Stimulated activated CD8-positive, alpha-beta memory T cell treated with anti-CD3 and anti-CD28 coated beads, Interleukin-15, amount 100 ng/mL, for 48 hours (primary cell): Measurements from ENCODE around the gene DTD1.
A peak's percentile ranks its signal among the peaks of the same experiment; 100 is the strongest.

ENCODE experiments used
- DNase-seq, 2 donors: peaks; one replicate each; pipeline ENCODE4 v3.0.0-alpha.2; 2020; ENCODE audit warnings: low read depth in 2 of 2

DTD1 gene, protein sequence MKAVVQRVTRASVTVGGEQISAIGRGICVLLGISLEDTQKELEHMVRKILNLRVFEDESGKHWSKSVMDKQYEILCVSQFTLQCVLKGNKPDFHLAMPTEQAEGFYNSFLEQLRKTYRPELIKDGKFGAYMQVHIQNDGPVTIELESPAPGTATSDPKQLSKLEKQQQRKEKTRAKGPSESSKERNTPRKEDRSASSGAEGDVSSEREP

DNA sequence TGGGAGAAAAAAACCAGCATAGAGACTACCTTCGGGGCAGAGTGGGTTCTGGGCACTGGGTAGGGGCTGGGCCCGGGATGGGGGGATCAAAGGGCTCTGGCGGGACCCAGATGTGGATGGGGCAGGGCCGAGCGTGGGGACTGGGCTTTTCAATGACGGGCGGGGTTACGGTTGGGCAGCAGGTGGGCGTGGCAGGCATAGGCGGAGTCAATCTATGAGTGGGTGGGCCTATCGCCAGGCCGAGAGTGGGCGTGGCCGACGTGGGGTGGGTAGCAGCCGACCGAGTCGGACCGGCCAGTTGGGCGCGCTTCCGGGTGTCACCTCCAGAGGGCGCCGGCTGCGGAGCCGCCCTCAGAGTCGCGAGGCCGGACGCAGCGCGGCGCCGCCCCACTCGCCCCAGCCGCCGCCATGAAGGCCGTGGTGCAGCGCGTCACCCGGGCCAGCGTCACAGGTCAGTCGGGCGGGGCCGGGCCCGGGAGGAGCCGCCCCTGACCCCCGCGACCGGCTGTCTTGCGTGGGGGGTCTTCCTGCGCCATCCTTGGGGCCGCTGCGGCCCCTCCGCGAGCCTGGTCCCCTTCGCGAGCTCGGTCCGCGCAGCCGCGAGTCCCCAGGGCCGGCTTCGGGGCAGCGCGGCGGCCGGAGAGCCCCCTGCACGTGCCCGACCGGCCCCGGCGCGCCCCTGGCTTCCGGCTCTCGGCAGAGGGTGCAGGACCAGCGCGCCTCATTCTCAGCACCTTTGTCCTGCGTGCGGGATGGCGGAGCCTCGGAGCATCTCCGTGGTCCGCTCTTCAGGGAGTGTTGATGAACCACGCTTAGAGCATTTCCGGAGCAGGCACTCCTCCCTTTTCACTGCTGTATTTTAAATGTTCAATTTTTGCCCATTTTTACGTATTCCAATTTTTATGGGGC, at the start of gene DTD1:
DTD1 (plus strand) TSS at position 390 of the 909 bp plus-strand sequence; CDS start at position 409, 19 bp downstream.
- DNase-seq = peak; percentile 86 to 88

DNA sequence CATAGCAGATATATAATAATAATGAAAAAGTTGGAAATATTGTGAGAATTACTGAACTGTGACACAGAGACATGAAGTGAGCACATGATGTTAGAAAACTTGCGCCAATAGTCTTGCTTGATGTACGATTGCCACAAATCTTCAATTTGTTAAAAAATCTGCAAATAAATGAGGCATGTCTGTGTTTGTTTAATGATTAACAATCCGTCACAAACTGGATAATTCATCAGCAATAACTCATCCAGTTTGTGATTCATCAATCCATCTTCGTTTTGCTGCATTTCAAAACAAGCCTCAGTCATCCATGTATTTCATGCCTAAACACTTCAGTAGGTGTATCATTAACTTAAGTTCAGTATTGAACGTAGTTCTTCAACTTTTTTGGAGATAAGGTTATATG, 46.1 kb upstream of the DTD1 start:
- DNase-seq = no peak

DNA sequence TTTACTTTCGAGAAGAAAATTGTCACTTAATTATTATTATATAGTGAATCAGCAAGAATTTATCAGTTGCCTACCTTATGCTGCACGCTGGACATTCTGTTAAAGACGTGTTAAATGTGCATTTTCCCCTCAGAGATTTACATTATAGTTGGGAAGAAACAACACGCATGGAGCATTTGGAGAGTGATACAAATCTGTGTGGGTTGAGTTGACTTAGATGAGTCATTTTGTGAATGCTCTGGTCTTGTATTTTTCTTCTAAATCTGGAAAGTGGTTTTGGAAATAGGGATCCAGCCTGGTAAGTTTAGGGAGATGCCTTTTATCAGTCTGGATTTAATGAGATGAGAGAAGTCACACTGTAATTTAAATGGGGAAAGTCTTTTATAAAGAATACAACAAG, 44.6 kb upstream of the DTD1 start:
- DNase-seq = no peak

DNA sequence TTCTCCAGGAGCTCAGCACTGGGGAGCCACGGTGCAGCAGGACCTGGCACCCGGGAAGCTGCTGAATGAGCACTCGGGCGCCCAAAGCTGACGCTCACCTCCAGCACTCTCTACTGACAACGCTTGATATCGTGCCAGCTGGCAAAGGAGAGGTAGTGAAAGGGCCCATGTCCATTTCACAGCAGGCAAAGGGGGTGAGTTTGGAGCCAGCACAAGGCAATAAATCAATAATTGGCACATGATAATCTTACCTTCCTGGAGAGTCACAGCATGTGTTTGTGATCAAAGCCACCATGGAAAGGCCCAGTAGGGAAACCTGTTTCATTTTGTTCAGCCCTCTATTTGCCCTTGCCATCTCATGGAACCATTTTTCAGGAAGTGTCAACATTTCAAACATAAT, 43.9 kb upstream of the DTD1 start:
- DNase-seq = no peak

DNA sequence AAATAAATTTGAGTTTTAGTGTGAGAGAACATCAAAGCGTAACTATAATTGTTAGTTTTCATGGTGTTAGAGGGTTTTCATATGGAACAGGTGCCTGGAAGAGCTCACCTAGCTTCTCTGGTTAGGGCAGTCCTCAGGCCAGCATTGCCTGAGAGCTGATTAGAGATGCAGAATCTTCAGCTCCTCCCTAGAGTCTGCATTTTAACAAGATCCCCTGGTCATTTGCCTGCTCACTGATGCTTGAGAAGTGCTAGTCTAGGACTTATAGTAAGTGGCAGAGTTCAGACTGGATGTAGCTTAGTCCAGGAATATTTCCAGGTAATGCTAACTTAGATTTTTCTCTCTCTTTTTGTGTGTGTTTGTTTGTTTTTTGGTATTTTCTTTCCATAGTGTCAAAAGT, 42.3 kb upstream of the DTD1 start:
- no peak for DNase-seq

DNA sequence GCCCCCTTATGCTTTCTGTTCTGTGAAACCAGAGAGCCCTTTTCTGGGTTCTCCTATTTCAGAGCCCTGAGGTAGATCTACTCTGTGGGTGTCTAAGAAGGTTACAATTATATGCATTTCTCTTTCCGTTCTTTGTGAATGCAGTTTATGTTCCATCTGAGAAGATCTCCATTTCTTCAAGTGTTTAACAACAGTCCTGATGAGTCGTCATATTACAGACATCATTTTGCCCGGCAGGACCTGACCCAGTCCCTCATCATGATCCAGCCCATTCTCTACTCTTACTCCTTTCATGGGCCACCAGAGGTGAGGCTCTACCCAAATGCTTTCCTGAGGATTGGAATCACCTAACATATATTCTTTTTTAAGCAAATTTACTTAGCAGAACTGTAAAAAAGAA, 39.4 kb upstream of the DTD1 start:
- DNase-seq = no peak

DNA sequence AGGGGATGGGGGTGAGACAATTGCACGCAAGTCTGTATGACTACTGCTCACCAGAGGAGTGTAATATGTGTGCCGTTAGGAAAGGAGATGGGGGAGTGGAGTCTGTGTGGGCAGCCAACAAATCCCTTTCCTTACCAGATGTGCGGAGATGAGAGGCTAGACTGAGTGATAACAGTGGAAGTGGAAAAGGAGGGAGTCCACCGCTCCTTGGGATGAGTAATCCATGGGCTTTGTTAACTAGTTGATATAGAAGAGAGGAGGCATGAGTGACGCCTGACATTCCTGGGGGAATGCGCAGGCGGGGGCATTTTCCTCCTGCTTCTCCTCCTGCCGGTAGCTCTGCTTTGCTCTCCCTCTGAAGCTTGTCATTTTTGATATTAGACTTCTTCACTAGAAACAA, 34.1 kb upstream of the DTD1 start:
- no peak for DNase-seq

DNA sequence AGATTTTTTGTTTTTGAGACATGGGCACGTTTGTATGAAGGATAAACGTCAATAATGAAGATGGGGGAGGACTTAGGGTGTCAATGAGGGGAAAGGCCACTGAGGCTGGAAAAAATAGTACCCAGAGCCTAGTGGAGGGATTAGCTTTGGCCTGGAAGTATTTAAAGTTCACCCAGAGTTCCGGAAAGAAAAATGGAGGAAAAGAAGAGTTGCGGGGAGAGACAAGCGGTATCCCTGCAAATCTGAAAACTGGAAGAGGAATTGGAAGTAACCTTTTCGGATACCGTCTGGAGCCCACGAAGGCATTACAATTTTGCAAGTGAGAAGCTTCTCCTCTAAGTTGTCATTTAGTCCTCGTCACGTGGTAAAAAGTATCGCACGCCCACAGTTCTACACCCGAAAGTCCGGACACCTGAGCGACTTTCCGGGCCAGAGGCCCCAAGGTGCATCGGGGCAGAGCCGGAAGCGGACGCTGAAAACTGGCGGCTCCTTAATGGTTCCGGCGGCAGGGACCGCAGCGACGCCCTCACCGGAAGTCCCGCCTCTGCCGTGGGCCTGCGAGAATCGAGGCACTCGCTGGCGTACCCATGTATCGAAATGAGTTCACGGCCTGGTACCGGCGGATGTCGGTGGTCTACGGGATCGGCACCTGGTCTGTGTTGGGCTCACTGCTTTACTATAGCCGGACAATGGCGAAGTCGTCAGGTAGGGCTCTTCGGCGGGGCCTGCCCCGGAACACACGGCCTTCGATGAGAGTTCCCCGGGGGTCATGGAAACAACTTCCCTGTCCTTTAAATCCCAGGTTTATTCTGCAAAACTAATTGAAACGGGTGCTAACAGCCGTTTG, 20.7 kb upstream of the DTD1 start, which contains the start of gene SMIM26:
SMIM26 (plus strand) TSS at position 541 of the 847 bp plus-strand sequence; CDS start at position 588, 47 bp downstream.
- peak; percentile 91 to 93 for DNase-seq

DNA sequence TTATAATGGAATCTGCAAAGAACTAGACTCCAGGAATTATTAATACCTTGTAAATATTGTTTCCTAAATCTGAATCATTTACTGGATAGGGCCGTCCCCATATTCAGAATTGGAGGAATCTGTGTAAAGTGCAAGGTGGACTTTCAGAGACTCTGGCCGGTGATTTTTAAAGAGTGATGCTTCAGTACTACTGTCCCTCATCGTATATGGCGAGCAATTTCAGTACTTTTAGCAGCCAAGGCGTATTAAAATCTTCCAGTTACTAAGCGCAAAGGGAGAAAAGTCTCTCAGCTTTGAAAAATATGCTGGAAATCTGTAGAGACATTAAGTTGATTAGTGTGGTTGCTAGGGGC, 20.1 kb upstream of the DTD1 start:
- no peak for DNase-seq

DNA sequence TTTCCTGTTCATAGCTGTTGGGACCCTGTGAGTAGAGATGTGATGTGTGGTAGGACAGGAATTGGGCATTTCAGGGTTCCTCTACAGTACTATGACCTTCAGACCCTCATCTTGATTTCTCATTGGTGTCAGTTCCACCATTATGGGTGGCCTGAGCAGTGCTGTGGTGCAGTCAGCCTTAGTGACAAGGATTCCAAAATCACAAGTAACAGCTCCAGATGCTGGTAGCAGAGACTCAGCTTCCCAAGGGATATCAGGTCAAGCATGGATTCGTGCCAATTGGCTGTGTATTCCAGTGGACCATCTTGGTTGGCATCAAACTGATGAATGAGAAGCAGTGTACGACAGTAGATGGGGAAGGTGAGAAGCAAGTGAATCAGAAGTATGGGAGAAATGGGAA, 16.8 kb upstream of the DTD1 start:
- DNase-seq = no peak

DNA sequence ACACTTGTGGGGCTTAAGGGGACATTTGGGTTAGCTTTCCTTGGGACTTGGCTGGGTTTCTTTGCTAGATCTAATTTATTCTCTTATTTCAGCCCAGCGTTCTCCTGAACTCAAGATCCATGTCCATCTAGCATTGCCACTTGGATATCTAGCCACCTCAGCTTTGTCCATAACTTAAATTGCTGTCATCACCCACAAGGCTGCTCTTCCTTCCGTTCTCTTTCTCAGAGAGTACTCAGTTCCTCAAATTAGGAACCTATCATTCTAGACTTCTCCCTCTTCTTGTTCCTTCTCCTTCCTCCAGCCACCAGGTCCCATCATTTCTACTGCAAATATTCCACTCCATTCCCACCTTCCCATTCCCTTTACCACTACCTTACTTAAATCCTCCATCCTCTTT, 16.3 kb upstream of the DTD1 start:
- DNase-seq = no peak

DNA sequence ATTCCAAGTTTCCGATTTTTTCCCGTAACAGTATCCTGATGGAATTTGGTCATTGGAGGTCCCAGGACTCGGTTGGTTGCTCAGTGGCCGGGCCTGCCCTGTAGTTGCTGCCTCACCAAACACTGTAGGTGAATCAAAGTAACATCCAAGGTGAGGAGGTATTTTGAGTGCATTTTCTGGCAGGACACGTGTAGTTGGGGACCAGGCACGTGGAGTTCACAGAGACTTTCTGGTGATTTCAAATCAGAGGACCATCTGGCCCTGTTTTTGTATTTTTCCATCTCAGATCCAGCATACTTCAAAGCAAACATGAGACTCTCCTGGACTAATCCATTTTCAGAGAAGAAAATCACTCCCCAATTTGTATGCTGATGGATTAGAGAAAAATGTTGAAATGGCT, 9.9 kb upstream of the DTD1 start:
- no peak for DNase-seq

DNA sequence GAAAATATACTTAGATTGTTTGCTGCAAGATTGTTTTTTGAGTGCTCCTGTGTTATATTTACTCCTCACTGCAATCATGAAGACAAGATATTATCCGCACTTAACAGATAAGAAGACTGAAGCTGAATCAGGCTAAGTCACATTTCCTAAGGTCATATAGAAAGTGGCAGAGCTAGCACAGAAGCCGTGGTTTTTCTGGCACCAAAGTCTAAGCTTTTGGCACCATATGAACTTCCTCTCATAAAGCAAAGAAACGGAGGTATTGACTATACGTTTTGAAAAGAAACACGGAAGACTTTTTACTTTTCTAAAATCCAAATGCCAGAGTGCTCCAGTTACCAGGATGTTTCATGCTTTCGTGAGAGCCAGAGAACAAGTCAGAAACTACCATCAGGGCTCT, 9.3 kb upstream of the DTD1 start:
- no peak for DNase-seq

DNA sequence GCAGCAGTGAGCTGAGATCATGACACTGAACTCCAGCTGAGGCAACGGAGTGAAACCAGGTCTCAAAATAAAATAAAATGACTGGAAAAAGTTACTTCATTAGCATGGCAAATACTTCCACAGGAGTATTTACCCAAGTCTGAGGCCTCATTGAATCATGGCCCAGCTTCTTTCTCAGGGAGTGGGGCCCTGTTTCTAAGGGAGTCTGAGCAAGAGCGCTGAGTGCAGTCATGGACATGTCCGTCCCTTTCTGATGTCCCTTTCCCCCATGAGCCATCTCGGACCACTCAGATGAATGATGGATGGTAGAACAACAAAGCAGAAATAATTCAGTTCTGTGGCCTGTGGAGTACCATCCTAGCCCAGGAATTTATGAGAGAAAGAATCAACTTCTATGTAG, 7.8 kb upstream of the DTD1 start:
- DNase-seq = no peak

DNA sequence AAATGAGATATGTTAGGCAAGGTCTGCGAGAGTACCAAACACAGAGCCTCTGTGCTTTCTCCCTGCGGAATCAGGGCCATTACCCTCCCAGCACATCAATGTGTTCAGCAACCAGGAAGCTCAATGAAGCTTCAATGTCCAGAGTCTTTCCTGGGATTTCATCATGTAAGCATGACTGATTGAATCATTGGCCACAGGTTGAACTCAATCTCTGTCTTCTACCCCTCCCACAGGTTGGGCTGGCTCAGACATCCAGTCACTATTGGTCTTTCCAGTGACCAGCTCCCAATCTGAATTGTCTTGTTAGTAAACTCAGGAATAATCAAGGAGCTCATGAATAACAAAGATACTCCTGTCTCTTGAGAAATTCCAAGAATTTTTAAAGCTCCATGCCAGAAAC, 2.7 kb upstream of the DTD1 start:
- no peak for DNase-seq

DNA sequence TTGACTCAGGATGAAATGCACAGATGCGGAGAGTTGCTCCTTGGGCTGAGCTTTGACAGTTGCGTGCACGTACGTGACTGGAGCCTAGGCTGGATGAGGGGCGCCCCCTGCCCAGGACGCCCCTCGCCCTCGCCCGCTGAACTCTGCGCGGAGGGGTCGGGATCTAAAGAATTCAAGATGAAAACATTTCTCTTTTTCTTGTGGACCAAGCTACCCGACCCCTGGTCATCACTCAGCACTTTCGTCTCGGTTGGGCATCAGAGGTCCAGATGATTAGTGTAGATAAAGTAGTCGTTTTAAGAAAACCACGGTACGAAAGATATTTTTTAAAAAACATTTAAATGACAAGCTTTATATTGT, 700 bp downstream of the DTD1 start:
- DNase-seq = no peak

DNA sequence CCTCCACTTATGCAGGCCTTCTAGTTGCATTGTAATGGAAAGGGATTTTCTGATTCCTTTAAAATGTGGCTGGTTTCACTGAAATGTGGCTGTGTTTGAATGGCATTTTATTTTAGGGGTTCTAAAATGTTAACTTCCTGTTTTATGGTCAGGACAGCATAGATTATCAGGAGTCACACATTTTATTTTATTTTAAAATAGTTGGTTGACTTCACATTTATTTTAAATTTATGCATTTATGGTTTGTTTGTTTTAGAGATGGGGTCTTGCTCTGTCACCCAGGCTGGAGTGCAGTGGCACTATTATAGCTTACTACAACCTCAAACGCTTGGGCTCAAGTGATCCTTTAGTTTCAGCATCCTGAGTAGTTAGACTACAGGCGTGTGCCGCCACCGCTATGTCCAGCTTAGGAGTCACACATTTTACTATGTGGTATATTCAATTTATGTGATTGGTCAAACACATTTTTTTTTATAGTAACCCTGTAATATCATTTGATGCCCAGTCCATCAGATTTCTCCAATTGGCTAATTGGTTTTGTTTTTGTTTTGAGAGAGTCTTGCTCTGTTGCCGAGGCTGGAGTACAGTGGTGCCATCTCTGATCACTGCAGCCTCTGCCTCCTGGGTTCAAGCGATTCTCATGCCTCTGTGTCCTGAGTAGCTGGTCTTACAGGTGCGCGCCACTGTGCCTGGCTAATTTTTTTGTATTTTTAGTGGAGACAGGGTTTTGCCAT, 2.3 kb downstream of the DTD1 start:
- no peak for DNase-seq

DNA sequence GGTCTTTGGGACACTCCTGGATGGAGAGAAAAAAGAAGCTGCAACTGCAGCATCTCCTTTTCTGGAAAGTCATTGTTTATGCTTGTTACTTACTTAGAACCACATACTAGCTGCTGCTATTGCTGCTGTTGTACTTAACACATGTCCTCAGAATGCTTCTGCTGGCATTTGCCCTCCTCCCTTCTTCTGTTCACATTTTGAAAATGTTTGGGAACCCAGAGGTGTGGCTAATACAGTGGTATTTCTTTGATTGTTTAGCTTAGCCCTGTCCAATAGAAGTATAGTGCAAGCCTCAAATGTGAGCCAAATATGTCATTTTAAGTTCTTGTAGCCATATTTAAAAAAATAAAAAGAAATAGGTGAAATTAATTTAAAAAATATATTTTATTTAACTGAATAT, 8.4 kb downstream of the DTD1 start:
- DNase-seq = no peak

DNA sequence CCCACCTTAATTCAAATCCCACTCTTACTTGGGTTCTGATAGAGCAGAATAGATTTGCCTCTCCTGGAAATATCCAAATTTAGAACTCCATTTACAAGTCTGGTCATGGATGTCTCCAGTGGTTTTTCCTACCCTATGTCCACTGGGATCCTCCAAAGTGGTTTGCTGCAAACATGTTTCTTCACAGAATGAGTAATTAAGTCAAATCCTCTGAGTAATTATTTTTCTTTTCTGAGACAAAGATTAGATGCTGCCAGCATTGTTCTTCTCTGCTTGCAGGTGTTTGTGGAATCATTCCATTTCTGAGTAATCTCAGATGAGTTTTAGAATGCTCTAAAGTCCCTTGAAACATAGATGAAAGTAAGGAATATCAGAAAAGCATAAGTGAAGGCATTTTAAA, 21.9 kb downstream of the DTD1 start:
- no peak for DNase-seq

DNA sequence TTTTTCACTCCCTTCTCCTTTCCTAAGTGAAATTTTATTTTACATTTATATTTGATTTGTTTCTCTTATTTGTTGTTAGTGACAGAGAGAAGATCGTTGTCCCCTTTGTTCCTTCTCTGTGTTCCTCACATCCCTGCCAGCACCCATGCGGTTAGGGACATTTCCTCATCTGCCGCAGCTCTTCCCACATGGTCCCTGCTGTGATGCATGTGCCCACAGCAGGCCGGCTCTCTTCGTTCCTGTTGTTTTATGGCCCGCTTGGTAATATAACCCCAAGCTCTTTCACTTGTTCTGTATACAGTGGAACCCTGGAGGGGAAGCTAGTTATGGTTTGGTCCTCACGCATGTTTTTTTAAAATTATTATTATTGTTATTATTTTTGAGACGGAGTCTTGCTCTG, 23.6 kb downstream of the DTD1 start:
- DNase-seq = no peak

DNA sequence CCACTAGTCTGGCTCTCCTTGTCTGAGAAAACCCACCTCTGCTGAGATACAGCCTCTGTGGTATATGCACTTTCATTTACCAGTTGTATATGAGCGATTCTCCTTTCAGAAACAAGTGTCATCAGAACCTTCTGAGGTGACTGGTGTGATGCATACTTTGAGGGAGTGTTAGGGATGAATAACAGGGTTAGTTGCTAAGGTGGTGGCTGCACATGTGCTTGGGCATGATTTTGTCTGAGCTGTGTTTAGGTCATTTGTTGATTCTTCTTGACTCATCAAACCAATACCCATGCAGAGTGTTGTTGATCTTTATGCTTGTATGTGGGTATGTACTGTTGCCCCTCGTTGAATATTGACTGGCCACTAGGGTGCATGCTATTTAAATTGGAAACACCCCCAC, 25.7 kb downstream of the DTD1 start:
- no peak for DNase-seq

DNA sequence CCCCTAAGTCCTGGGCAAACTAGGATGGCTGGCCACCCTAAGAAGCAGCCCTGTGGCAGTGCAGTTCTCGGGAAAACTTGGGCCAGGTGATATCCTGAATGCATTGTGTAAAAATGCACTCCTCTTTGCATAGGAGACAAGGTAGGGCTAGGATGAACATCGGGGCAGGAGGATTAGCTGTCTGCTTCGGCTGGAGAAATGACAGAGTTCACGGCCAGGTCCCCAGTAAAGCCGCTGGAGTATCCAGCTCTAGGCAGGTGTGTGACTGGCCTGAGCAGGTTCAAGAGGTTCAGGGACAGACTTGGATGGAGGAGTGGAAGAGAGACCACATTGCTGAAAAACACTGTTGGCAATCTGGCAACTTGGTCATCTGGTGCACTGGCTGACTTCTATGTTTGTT, 26.4 kb downstream of the DTD1 start:
- DNase-seq = no peak
